ENCODE data around the gene ZNF22. TPM values are rescaled to one million over a fixed set of nuclear protein-coding genes. Genes with fewer than 3 reads are reported as not detected.

The ZNF22 gene
- total RNA-seq: 10 to 100 TPM in 2 of 4 donors, 1 to 10 TPM in 2; 3.6 to 14.5 (median 8.0) TPM

DNA sequence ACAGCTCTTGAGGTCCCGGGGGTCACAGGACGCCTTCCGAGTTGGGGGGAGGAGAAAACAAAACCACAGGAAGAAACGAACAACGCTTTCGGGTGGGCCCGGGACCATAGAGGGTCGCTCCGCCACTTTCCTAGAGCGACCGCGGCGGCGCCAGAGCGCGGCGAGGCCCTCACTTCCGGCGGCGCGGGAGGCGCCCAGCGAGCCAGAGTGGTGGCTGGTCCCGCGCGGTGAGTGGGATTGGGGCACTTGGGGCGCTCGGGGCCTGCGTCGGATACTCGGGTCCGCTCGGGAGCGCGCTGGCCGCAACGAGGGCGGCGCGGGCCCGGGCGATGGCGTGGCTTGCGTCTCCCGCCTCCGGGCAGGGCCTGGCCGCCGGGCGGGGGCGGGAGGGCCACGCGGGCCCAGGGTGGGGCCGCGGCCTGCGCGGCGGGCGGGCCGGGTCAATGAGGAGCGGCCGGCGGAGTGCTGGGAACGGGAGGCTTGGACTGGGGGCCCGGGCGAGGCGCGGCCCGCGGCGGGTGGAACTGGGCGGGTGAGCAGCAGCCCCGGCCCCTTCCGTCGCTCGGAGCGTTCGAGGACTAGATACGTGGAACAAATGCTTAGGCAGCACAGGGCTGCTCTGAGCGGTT, at the start of gene ZNF22:
Gene ZNF22, plus strand, starts transcription at position 172 of the 629 bp plus-strand sequence. CDS start 2,446 bp downstream, outside the sequence.
- Histone ChIP-seq H3K4me3 (peak within 1 kb of the TSS; percentile 45 to 81 (median 59)), H3K27ac (peak within 1 kb of the TSS; percentile 79 to 98 (median 92)), H3K27me3 (no peaks in the 10 kb centered on the region), H3K4me1 (peaks cover 23 to 81% (median 47%) of the 10 kb centered on the region in 3 donors), H3K9me3 (no peaks in the 10 kb centered on the region), H3K36me3 (peaks cover 0 to 28% (median 0%) of the 10 kb centered on the region in 3 donors)
- TF ChIP-seq, protein P1, sequence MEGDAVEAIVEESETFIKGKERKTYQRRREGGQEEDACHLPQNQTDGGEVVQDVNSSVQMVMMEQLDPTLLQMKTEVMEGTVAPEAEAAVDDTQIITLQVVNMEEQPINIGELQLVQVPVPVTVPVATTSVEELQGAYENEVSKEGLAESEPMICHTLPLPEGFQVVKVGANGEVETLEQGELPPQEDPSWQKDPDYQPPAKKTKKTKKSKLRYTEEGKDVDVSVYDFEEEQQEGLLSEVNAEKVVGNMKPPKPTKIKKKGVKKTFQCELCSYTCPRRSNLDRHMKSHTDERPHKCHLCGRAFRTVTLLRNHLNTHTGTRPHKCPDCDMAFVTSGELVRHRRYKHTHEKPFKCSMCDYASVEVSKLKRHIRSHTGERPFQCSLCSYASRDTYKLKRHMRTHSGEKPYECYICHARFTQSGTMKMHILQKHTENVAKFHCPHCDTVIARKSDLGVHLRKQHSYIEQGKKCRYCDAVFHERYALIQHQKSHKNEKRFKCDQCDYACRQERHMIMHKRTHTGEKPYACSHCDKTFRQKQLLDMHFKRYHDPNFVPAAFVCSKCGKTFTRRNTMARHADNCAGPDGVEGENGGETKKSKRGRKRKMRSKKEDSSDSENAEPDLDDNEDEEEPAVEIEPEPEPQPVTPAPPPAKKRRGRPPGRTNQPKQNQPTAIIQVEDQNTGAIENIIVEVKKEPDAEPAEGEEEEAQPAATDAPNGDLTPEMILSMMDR (IDR thresholded peaks at IDR 0.05): peak in 1 of 6 experiments; percentile 16
- peak in 2 of 4 donors; percentile 37 to 70 for TF ChIP-seq POLR2A (IDR thresholded peaks at IDR 0.05)
- DNase-seq: no peak
- intact Hi-C loops (cut with DNase I): no loop called here
- 0 to 3% methylated on average over 5 to 14 of the region's 79 CpGs for WGBS, 2 donors

DNA sequence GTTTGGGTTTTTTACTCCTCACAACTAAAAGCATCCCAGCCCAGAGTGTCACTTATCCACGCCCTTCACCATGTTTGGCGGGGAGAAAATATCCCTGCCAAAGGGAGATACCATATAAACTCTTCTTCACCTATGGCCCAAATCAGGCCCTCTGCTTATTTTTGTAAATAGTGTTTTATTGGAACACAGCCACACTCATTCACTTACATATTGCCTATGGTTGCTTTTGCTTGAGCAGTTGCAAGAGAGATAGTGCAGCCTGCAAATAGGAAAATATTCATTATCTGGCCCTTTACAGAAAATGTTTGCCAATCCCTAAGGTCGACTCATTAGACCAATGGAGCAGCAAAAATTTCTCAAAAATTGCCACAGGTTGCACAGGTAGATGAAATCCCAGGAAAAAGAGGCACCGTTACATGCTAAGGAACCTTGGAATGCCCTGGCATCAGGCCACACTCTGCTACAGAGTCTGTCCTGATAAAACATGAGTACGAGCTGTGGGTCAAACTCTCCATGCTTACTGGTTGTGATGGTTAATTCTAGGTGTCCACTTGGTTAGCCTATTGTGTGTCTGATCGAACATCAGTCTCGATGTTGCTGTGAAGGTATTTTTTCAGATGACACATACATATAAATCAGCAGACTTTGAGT, 49.0 kb upstream of the ZNF22 start:
- H3K4me3 ChIP-seq: no peak overlapping the region
- H3K27ac ChIP-seq: no peak overlapping the region
- no peaks in the 10 kb centered on the region for H3K9me3 ChIP-seq
- H3K36me3 ChIP-seq: peaks cover 0 to 8% (median 0%) of the 10 kb centered on the region in 3 donors
- H3K4me1 ChIP-seq: peaks cover 0 to 7% (median 5%) of the 10 kb centered on the region in 3 donors
- intact Hi-C loops (cut with DNase I): no loop called here
- no peak for TF ChIP-seq POLR2A (IDR thresholded peaks at IDR 0.05)
- TF ChIP-seq, protein P1 (IDR thresholded peaks at IDR 0.05): no peak
- DNase-seq: no peak
- 88 to 91% methylated on average over 5 to 7 of the region's 7 CpGs for WGBS, 2 donors
- no peaks in the 10 kb centered on the region for H3K27me3 ChIP-seq

DNA sequence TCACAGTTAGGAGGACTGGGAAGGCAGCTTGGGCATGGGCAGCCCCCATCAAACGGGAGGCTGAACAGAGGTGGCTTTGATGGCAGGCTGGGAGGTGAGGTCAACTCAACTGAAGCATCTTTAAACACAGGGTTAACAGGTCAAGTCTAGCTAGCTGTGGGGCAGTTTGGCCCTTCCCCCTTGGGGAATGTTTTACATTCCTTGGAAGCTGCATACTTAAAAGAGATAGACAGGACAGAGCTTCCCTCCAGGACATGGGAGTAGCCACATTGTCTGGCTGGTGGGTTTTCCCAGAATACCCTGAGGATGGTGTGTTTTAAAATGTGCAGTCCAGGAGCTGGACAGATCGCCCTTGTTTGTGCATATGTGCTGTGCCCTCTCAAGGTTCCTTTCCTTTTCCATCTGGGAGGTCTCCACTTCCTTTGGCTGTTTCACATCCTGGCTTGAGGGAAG, 47.9 kb upstream of the ZNF22 start:
- Histone ChIP-seq H3K27me3 (no peaks in the 10 kb centered on the region), H3K36me3 (peaks cover 0 to 8% (median 0%) of the 10 kb centered on the region in 3 donors), H3K9me3 (no peaks in the 10 kb centered on the region), H3K4me3 (no peak overlapping the region), H3K27ac (no peak overlapping the region), H3K4me1 (peaks cover 0 to 11% (median 8%) of the 10 kb centered on the region in 3 donors)
- DNase-seq: no peak
- 34 to 54% methylated on average over 2 of the region's 2 CpGs for WGBS, 2 donors
- TF ChIP-seq, protein P1 (IDR thresholded peaks at IDR 0.05): no peak
- TF ChIP-seq POLR2A (IDR thresholded peaks at IDR 0.05): no peak
- intact Hi-C loops (cut with DNase I): no loop called here

DNA sequence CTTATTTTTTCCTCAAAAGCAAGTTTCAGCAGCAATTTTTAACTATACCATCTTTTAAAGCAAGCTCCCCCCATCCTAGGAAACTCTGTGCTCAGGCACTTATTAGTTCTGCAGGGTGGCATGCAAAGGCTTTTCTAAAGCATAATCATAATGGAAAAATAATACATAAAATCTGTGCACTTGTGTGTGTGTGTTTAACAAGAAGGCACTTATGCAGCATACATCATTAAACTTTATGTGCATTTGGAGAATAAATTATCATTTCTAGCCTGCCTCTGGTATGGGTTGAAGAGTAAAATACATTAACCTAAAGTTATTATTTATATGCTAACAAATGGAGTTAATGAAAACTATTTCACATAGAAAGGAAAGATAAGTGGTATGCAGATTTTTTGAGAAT, 46.7 kb upstream of the ZNF22 start:
- H3K9me3 ChIP-seq: no peaks in the 10 kb centered on the region
- TF ChIP-seq POLR2A (IDR thresholded peaks at IDR 0.05): no peak
- TF ChIP-seq, protein P1 (IDR thresholded peaks at IDR 0.05): no peak
- peaks cover 6 to 19% (median 13%) of the 10 kb centered on the region in 3 donors for H3K4me1 ChIP-seq
- no peaks in the 10 kb centered on the region for H3K27me3 ChIP-seq
- no peak for DNase-seq
- H3K36me3 ChIP-seq: peaks cover 0 to 8% (median 0%) of the 10 kb centered on the region in 3 donors
- H3K4me3 ChIP-seq: no peak overlapping the region
- no peak overlapping the region for H3K27ac ChIP-seq
- intact Hi-C loops (cut with DNase I): no loop called here

DNA sequence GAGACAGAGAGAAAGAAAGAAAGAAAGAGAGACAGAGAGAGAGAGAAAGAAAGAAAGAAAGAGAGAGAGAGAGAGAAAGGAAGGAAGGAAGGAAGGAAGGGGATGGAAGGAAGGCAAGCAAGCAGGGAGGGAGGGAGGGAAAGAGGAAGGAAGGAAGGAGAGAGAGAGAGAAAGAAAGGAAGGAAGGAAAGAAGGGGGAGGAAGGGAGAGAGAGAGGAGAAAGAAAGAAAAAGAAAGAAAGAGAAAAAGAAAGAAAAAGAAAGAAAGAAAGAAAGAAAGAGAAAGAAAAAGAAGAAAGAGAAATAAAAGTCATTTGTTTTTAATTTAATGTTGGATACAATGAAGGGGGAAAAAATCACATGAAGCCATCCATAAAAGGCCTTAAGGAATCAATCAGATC, 45.8 kb upstream of the ZNF22 start:
- no peak for DNase-seq
- TF ChIP-seq POLR2A (IDR thresholded peaks at IDR 0.05): no peak
- TF ChIP-seq, protein P1 (IDR thresholded peaks at IDR 0.05): no peak
- Histone ChIP-seq H3K27me3 (no peaks in the 10 kb centered on the region), H3K4me1 (peaks cover 7 to 27% (median 16%) of the 10 kb centered on the region in 3 donors), H3K27ac (peak overlapping the region in 1 of 4 donors; percentile 8), H3K9me3 (no peaks in the 10 kb centered on the region), H3K4me3 (no peak overlapping the region), H3K36me3 (peaks cover 0 to 8% (median 0%) of the 10 kb centered on the region in 3 donors)
- intact Hi-C loops (cut with DNase I): no loop called here
